OCI-LY7 (cell line): ENCODE results near the gene CORO7.

Experiments used
- CTCF ChIP-seq: fragments of 200-600 bp; sonication (generic); conservative IDR thresholded peaks from 2 replicates; pipeline ENCODE4 v1.5.1; 2014; ENCODE audit warnings: mild to moderate bottlenecking, antibody characterized with exemption, low read length, moderate library complexity, mixed read lengths
- EZH2phosphoT487 ChIP-seq: fragments of 200-600 bp; sonication (generic); IDR thresholded peaks from 2 replicates; pipeline ENCODE4 v1.6.1; 2018; ENCODE audit warnings: low read depth, borderline replicate concordance, mild to moderate bottlenecking, mixed run types, antibody characterized with exemption, low read length, moderate library complexity, mixed read lengths

DNA sequence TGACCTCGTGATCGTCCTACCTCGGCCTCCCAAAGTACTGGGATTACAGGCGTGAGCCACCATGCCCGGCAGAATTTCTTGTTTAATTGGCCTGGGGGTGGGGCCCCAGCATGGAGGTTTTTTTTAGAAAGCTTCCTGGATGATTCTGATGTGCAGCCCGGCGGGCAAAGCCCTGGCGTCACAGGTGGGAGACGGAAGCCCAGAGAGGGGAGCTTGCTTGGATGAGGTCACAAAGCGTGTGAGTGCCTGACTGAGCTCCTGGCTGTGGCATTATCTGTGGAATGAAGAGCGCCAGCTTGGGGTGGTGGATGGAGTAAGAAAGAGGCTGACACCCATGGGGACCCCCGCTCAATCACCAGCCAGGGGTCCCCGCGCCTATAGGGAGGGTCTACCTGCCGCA lies 40.7 kb downstream of the CORO7 start:
- TF ChIP-seq CTCF (no peak), EZH2phosphoT487 (no peak)
